A549 treated with RU486 at 1 μM for 4 hours (cell line): ENCODE data around the gene RHOD. TPM values are rescaled to one million over a fixed set of nuclear protein-coding genes. Genes with fewer than 3 reads are reported as not detected.

ENCODE experiments used
- total RNA-seq: library from RNA; stranded (reverse); fragments of 200-300 nt; extraction: Qiagen RNA extraction; gene quantifications from 5 replicates; pipeline ENCODE4 v1.2.3, GENCODE V29; 2022; ENCODE audit warnings: low read depth

Gene RHOD
- total RNA-seq: 28.2 to 51.5 TPM (median 41.0 TPM) in 5 replicates

GRCh38 chr11:67056267-67057204 is at the start of gene RHOD:
RHOD (plus strand) TSS chr11:67056847; CDS start chr11:67056903, 56 bp downstream.

GRCh38 chr11:67022961-67023956 is 33.4 kb upstream of the RHOD start, which contains the start of gene SYT12:
SYT12 (plus strand) TSS chr11:67023134; CDS start chr11:67030145, 7,011 bp downstream.

GRCh38 chr11:67118801-67119584 is 62.3 kb downstream of the RHOD start, which contains the start of gene KDM2A:
KDM2A (plus strand) TSS chr11:67119263; CDS start chr11:67121317, 2,054 bp downstream.

Other genes with a start within 250 kb of the RHOD start
- 29.9 to 52.3 TPM (median 49.0 TPM) in 5 replicates for gene RCE1, start 213.4 kb upstream of the RHOD start, total RNA-seq
- gene LRFN4, start 199.8 kb upstream of the RHOD start, total RNA-seq: 61.5 to 101 TPM (median 79.8 TPM) in 5 replicates
- gene PC, start 98.5 kb upstream of the RHOD start, total RNA-seq: 25.6 to 38.7 TPM (median 29.9 TPM) in 5 replicates
- gene C11orf86, start 81.5 kb upstream of the RHOD start, total RNA-seq: 42.4 to 85.7 TPM (median 60.2 TPM) in 5 replicates
- gene SYT12, start 33.7 kb upstream of the RHOD start, total RNA-seq: 10.6 to 19.0 TPM (median 14.4 TPM) in 5 replicates
- gene KDM2A, start 62.4 kb downstream of the RHOD start, total RNA-seq: 42.9 to 49.8 TPM (median 48.6 TPM) in 5 replicates
- gene GRK2, start 209.6 kb downstream of the RHOD start, total RNA-seq: 26.2 to 41.9 TPM (median 37.9 TPM) in 5 replicates
- 18.9 to 30.0 TPM (median 26.2 TPM) in 5 replicates for gene ANKRD13D, start 232.5 kb downstream of the RHOD start, total RNA-seq
- 14.9 to 26.6 TPM (median 24.6 TPM) in 5 replicates for gene SSH3, start 246.7 kb downstream of the RHOD start, total RNA-seq